Lung (tissue), 12 donors: Measurements from ENCODE around the gene TXK. TPM values are rescaled to one million over a fixed set of nuclear protein-coding genes. Genes with fewer than 3 reads are reported as not detected.

Experiments used
- ATAC-seq: fragments of 200-7000 bp; cut with Tn5 transposase; one replicate; pipeline ENCODE4 v1.9.1; 2020; ENCODE audit warnings: moderate number of reproducible peaks; ENCODE audit not compliant: insufficient read depth, low FRiP score
- DNase-seq, 3 donors: peaks; one replicate each; pipeline ENCODE4 v3.0.0-alpha.2; 2013 to 2017
- H3K27ac ChIP-seq, 2 donors: one replicate each; pipeline ENCODE4 v1.5.1; 2013; ENCODE audit warnings: mild to moderate bottlenecking in 2 of 2, moderate library complexity in 2 of 2, control low read depth in 1 of 2, inconsistent platforms in 1 of 2, low read depth in 1 of 2, low read length in 1 of 2
- H3K27me3 ChIP-seq, 3 donors: one replicate each; pipeline ENCODE4 v1.5.1; 2013; ENCODE audit warnings: low read length in 2 of 3; ENCODE audit not compliant: control insufficient read depth in 3 of 3, insufficient read depth in 3 of 3
- H3K36me3 ChIP-seq, 4 donors: one replicate each; pipeline ENCODE4 v1.5.1; 2013; ENCODE audit warnings: low read length in 4 of 4, mild to moderate bottlenecking in 1 of 4, moderate library complexity in 1 of 4; ENCODE audit not compliant: control insufficient read depth in 4 of 4, insufficient read depth in 4 of 4
- H3K4me1 ChIP-seq, 5 donors: one replicate each; pipeline ENCODE4 v1.5.1; 2013; ENCODE audit warnings: low read length in 5 of 5, mild to moderate bottlenecking in 2 of 5, moderate library complexity in 1 of 5; ENCODE audit not compliant: control insufficient read depth in 5 of 5, insufficient read depth in 5 of 5
- H3K4me3 ChIP-seq: one replicate; pipeline ENCODE4 v1.5.1; 2013; ENCODE audit warnings: mild to moderate bottlenecking, control low read depth, moderate library complexity
- H3K9ac ChIP-seq, 2 donors: one replicate each; pipeline ENCODE4 v1.5.1; 2013; ENCODE audit warnings: low read length in 2 of 2, control low read depth in 1 of 2; ENCODE audit not compliant: insufficient read depth in 1 of 2
- H3K9me3 ChIP-seq, 4 donors: one replicate each; pipeline ENCODE4 v1.5.1; 2013; ENCODE audit warnings: low read length in 3 of 4, mild to moderate bottlenecking in 1 of 4, moderate library complexity in 1 of 4; ENCODE audit not compliant: control insufficient read depth in 4 of 4, insufficient read depth in 3 of 4
- WGBS, 2 donors: extraction: QIAGEN DNeasy Blood & Tissue Kit; methylation state at CpG; one replicate each; pipeline ENCODE4 v1.1.7; 2013; 5-methylcytosine and 5-hydroxymethylcytosine counted together
- polyA plus RNA-seq, 2 donors: library from polyadenylated mRNA; stranded (reverse); fragments of 200-250 nt; gene quantifications; one replicate each; pipeline ENCODE4 v1.2.1, GENCODE V29; 2013
- total RNA-seq, 2 donors: library from RNA; depleted of rRNA in 1 of 2; stranded (reverse); fragments of >200 nt in 1 of 2; gene quantifications; one replicate each; pipeline ENCODE4 v1.2.1, GENCODE V29; 2014 to 2021
- TF ChIP-seq, protein P1 (sequence below): IDR thresholded peaks from 2 replicates; pipeline ENCODE4 v1.5.1; 2012; ENCODE audit warnings: mild to moderate bottlenecking; ENCODE audit errors: control extremely low read depth, extremely low read depth
- donor health status: control.
- donor health status: control.
- donor health status: Bipolar disorder and iron deficiency.
- donor health status: healthy.
- donor health status: DM: yes; HTN: yes; CAD: no.

Gene TXK
- total and polyA plus RNA-seq, 4 donors, result 0.91 to 9.1 (median 2.0) TPM

DNA sequence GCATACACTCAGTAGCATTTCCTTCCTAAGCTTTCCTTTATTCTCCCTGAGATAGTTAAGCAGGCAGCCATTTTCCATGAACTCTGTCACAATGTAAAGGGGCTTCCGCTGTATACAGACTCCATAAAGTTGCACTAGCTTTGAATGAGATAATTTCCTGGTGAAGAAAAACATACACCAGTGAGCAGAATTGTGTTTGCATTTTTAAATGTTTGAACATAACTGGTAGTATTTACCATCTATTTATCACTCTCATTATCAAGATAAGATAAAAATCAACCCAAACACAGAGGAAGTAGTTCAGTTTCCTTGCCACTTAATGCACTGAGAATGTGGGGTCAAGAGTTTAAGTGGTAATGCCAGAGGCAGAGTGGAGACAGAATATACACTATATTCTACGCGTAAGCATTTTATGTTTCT is 54.1 kb downstream of the TXK start:
- peak in 2 of 3 donors; percentile 44 to 56 for DNase-seq
- 65 to 86% methylated on average over 3 of the region's 3 CpGs for WGBS, 2 donors

DNA sequence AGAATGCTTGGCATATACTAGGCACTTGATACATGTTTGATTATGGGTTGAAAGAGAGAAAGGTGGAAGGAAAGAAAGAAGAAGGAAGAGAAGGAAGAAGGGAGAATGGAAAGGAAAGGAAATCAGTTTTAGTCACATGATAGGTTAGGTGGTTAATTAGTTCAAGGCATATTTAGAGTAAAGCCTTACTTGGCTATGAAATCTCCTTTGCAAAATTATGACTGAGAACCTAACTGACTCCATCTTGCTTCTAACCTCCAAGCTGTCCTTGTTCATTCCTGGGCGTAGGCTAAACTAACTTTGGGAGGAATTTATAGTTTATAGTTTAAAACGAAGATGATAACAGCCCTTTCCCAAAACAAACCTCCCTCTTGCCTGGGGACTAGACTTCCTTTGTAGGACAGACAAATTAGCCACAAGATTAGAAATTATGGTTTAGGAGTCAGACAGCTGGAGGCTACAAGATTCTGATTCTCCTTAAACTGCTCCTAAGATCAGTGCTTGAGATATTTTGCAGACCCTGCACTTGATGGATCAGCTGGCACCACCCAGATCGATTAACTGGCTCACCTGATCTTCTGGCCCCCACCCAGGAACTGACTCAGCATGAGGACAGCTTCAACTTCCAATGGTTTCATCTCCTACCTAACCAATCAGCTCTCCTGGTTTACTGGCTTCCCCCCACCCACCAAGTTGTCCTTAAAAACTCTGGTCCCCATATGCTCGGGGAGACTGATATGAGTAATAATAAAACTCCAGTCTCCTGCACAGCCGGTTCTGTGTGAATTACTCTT is 55.0 kb downstream of the TXK start:
- WGBS, 2 donors, result 77 to 86% methylated on average over 5 of the region's 5 CpGs
- no peaks in the 10 kb centered on the region for H3K9me3 ChIP-seq
- no peak for ATAC-seq
- H3K4me1 ChIP-seq, result peaks cover 0 to 16% (median 0%) of the 10 kb centered on the region in 5 donors
- H3K36me3 ChIP-seq, result no peaks in the 10 kb centered on the region
- DNase-seq, result no peak
- H3K4me3 ChIP-seq, result no peak overlapping the region
- H3K27me3 ChIP-seq, result no peaks in the 10 kb centered on the region
- TF ChIP-seq, protein P1, sequence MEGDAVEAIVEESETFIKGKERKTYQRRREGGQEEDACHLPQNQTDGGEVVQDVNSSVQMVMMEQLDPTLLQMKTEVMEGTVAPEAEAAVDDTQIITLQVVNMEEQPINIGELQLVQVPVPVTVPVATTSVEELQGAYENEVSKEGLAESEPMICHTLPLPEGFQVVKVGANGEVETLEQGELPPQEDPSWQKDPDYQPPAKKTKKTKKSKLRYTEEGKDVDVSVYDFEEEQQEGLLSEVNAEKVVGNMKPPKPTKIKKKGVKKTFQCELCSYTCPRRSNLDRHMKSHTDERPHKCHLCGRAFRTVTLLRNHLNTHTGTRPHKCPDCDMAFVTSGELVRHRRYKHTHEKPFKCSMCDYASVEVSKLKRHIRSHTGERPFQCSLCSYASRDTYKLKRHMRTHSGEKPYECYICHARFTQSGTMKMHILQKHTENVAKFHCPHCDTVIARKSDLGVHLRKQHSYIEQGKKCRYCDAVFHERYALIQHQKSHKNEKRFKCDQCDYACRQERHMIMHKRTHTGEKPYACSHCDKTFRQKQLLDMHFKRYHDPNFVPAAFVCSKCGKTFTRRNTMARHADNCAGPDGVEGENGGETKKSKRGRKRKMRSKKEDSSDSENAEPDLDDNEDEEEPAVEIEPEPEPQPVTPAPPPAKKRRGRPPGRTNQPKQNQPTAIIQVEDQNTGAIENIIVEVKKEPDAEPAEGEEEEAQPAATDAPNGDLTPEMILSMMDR, result no peak
- no peak overlapping the region for H3K27ac ChIP-seq
- H3K9ac ChIP-seq, result no peak overlapping the region

More for the DNA sequence above, 54.1 kb downstream of the TXK start:
- Histone ChIP-seq H3K27ac (no peak overlapping the region), H3K27me3 (no peaks in the 10 kb centered on the region), H3K9ac (no peak overlapping the region), H3K9me3 (no peaks in the 10 kb centered on the region), H3K4me1 (peaks cover 0 to 16% (median 0%) of the 10 kb centered on the region in 5 donors), H3K36me3 (no peaks in the 10 kb centered on the region), H3K4me3 (no peak overlapping the region)
- TF ChIP-seq, protein P1, result no peak
- peak; percentile 47 for ATAC-seq

DNA sequence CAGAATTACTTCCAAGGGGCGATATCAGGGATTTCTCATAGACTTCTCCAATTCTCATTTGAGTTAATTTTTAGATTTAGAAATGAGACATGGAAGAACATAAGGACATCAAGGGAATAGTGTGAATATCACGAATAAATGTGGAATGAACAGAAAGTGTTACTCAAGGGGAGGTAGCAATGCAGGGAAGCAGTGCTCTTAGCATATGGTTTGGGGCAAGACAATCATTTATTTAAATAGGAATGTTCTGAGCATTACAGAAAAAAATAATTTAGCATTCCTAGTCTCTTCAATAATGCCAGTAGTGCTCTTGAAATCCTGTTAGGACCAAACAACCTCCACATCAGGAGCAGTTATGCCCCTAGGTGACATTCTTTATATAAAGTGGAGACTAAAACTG is 55.6 kb downstream of the TXK start:
- Histone ChIP-seq H3K27me3 (no peaks in the 10 kb centered on the region), H3K27ac (no peak overlapping the region), H3K36me3 (no peaks in the 10 kb centered on the region), H3K4me3 (no peak overlapping the region), H3K9ac (no peak overlapping the region), H3K4me1 (peaks cover 0 to 16% (median 0%) of the 10 kb centered on the region in 5 donors), H3K9me3 (no peaks in the 10 kb centered on the region)
- TF ChIP-seq, protein P1, result no peak
- WGBS, 2 donors, result 75 to 92% methylated on average over 2 of the region's 2 CpGs
- DNase-seq (no peak), ATAC-seq (no peak)

DNA sequence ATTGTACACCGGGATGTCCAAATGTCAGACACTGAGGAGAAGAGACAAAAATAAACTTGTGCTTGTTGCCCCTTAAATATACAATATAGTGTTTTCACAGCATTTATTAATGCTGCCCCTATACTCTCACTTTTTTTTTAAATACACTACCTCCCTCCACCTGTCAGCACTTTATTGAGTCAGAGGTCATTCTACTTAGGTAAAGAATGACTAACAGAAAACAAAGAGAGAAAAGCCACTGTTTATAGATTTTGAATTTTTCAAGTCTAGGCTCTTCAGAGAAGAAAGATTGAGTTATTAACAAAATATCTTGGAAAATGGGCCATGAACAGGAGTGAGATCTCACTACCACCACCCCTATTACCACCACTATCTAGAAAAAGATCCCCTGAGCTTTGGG is 59.4 kb downstream of the TXK start:
- H3K36me3 ChIP-seq, result no peaks in the 10 kb centered on the region
- H3K4me3 ChIP-seq, result no peak overlapping the region
- no peak overlapping the region for H3K27ac ChIP-seq
- peaks cover 0 to 6% (median 0%) of the 10 kb centered on the region in 5 donors for H3K4me1 ChIP-seq
- TF ChIP-seq, protein P1, result no peak
- no peaks in the 10 kb centered on the region for H3K9me3 ChIP-seq
- ATAC-seq (no peak), DNase-seq (no peak)
- H3K9ac ChIP-seq, result no peak overlapping the region
- WGBS, 2 donors, result 82 to 100% methylated on average over 1 of the region's 1 CpG
- no peaks in the 10 kb centered on the region for H3K27me3 ChIP-seq
